IMR-90 (cell line): Measurements from ENCODE around the gene AKNA. TPM values are rescaled to one million over a fixed set of nuclear protein-coding genes. Genes with fewer than 3 reads are reported as not detected.

Experiments used
- ATAC-seq: fragments of 200-7000 bp; cut with Tn5 transposase; 2 replicates; pipeline ENCODE4 v1.9.1; 2020; ENCODE audit warnings: low read depth, mild to moderate bottlenecking, moderate library complexity
- BruUV-seq: library from RNA; stranded (reverse); fragments of 400-500 nt; replicated peaks from 2 replicates; lab custom pipeline; 2021; lab: Mats Ljungman, UMichigan
- CTCF ChIA-PET: fragments of 300-600 bp; formaldehyde crosslinking; extraction: SDS; loops from one replicate; lab custom pipeline; 2021; ENCODE audit warnings: antibody characterized with exemption; lab: Yijun Ruan, JAX
- POLR2A ChIA-PET: fragments of 300-600 bp; sonication (Branson Sonifier 250); formaldehyde crosslinking; loops from one replicate; lab custom pipeline; 2022; ENCODE audit warnings: antibody characterized with exemption; ENCODE audit not compliant: unreplicated experiment; lab: Charles Lee
- DNase-seq: peaks from one replicate; pipeline ENCODE4 v3.0.0; 2013
- H2AFZ ChIP-seq: replicated peaks from 2 replicates; pipeline ENCODE3; 2013; ENCODE audit warnings: low read length, mild to moderate bottlenecking; ENCODE audit not compliant: poor library complexity
- H2AK5ac ChIP-seq: 2 replicates; pipeline ENCODE4 v1.6.1; 2013; ENCODE audit warnings: low read depth, low read length, inconsistent platforms
- H2AK9ac ChIP-seq: replicated peaks from 2 replicates; pipeline ENCODE3; 2013; ENCODE audit warnings: mild to moderate bottlenecking, low read depth, low read length, moderate library complexity; ENCODE audit not compliant: poor library complexity
- H2BK120ac ChIP-seq: 2 replicates; pipeline ENCODE4 v1.6.1; 2013; ENCODE audit warnings: low read depth, low read length, inconsistent platforms
- H2BK15ac ChIP-seq: 3 replicates; pipeline ENCODE4 v1.6.1; 2013; ENCODE audit warnings: low read depth, low read length, inconsistent platforms
- H2BK20ac ChIP-seq: 2 replicates; pipeline ENCODE4 v1.6.1; 2013; ENCODE audit warnings: low read depth, mild to moderate bottlenecking, inconsistent platforms, low read length, moderate library complexity
- H2BK5ac ChIP-seq: 2 replicates; pipeline ENCODE4 v1.6.1; 2013; ENCODE audit warnings: mild to moderate bottlenecking, low read depth, low read length, inconsistent platforms; ENCODE audit not compliant: poor library complexity, severe bottlenecking
- H3K14ac ChIP-seq: replicated peaks from 2 replicates; pipeline ENCODE4 v1.6.1; 2013; ENCODE audit warnings: low read depth, low read length, inconsistent platforms
- H3K18ac ChIP-seq: 2 replicates; pipeline ENCODE4 v1.6.1; 2013; ENCODE audit warnings: low read depth, low read length, control low read depth
- H3K23ac ChIP-seq: 2 replicates; pipeline ENCODE4 v1.6.1; 2013; ENCODE audit warnings: low read depth, low read length, inconsistent platforms
- H3K27ac ChIP-seq: 2 replicates; pipeline ENCODE4 v1.5.1; 2013; ENCODE audit warnings: mild to moderate bottlenecking, control low read depth, low read length; ENCODE audit not compliant: insufficient read depth
- H3K27me3 ChIP-seq: 2 replicates; pipeline ENCODE4 v1.6.1; 2013; ENCODE audit warnings: low read length; ENCODE audit not compliant: control insufficient read depth, insufficient read depth
- H3K36me3 ChIP-seq: 2 replicates; pipeline ENCODE4 v1.6.1; 2013; ENCODE audit warnings: low read length, mixed read lengths; ENCODE audit not compliant: control insufficient read depth, insufficient read depth
- H3K4ac ChIP-seq: 2 replicates; pipeline ENCODE4 v1.6.1; 2013; ENCODE audit warnings: low read depth, low read length, inconsistent platforms
- H3K4me1 ChIP-seq: 2 replicates; pipeline ENCODE4 v1.6.1; 2013; ENCODE audit warnings: low read length, mixed read lengths; ENCODE audit not compliant: control insufficient read depth, insufficient read depth
- H3K4me2 ChIP-seq: 2 replicates; pipeline ENCODE4 v1.6.1; 2013; ENCODE audit warnings: low read depth, mild to moderate bottlenecking, control low read depth, low read length, moderate library complexity
- H3K4me3 ChIP-seq: 2 replicates; pipeline ENCODE4 v1.5.1; 2013; ENCODE audit warnings: low read depth, mild to moderate bottlenecking, control low read depth, low read length, moderate library complexity; ENCODE audit not compliant: insufficient read depth
- H3K56ac ChIP-seq: 2 replicates; pipeline ENCODE4 v1.6.1; 2013; ENCODE audit warnings: low read length, inconsistent platforms; ENCODE audit not compliant: insufficient read depth; ENCODE audit errors: extremely low read depth
- H3K79me1 ChIP-seq, 2 experiments: 2 replicates each; pipeline ENCODE4 v1.6.1; 2013; ENCODE audit warnings: low read length in 2 of 2, inconsistent platforms in 1 of 2, low read depth in 1 of 2
- H3K9ac ChIP-seq: 2 replicates; pipeline ENCODE4 v1.6.1; 2013; ENCODE audit warnings: low read depth, low read length, control low read depth
- H3K9me1 ChIP-seq: 2 replicates; pipeline ENCODE4 v1.6.1; 2013; ENCODE audit warnings: low read length, inconsistent platforms; ENCODE audit not compliant: insufficient read depth
- H3K9me3 ChIP-seq: 2 replicates; pipeline ENCODE4 v1.6.1; 2013; ENCODE audit warnings: low read length; ENCODE audit not compliant: control insufficient read depth, insufficient read depth
- H4K20me1 ChIP-seq: 2 replicates; pipeline ENCODE4 v1.6.1; 2013; ENCODE audit warnings: low read length, inconsistent platforms; ENCODE audit not compliant: insufficient read depth
- H4K5ac ChIP-seq: 2 replicates; pipeline ENCODE4 v1.6.1; 2013; ENCODE audit warnings: mild to moderate bottlenecking, low read depth, low read length, control low read depth
- H4K8ac ChIP-seq, 2 experiments: 2 replicates each; pipeline ENCODE4 v1.6.1; 2013; ENCODE audit warnings: low read depth in 2 of 2, low read length in 2 of 2, control low read depth in 1 of 2, inconsistent platforms in 1 of 2
- H4K91ac ChIP-seq: 2 replicates; pipeline ENCODE4 v1.6.1; 2013; ENCODE audit warnings: low read depth, low read length, inconsistent platforms; ENCODE audit not compliant: insufficient read depth
- BHLHE40 ChIP-seq: fragments of 150-350 bp; IDR thresholded peaks from 2 replicates; pipeline ENCODE4 v1.6.1; 2016; ENCODE audit warnings: mild to moderate bottlenecking, low read depth, low read length
- CHD1 ChIP-seq: IDR thresholded peaks from 2 replicates; pipeline ENCODE4 v1.6.1; 2012; ENCODE audit warnings: low read depth, low read length, improper control_type of control experiment
- FOS ChIP-seq: fragments of 150-350 bp; IDR thresholded peaks from 2 replicates; pipeline ENCODE4 v1.6.1; 2016; ENCODE audit warnings: low read depth, low read length
- MAFK ChIP-seq: IDR thresholded peaks from 2 replicates; pipeline ENCODE4 v1.6.1; 2012; ENCODE audit warnings: low read depth, low read length, improper control_type of control experiment
- MXI1 ChIP-seq: IDR thresholded peaks from 2 replicates; pipeline ENCODE4 v1.6.1; 2012; ENCODE audit warnings: low read depth, mild to moderate bottlenecking, low read length, moderate library complexity, borderline replicate concordance
- NFE2L2 ChIP-seq: fragments of 150-350 bp; IDR thresholded peaks from 2 replicates; pipeline ENCODE4 v1.6.1; 2016; ENCODE audit warnings: low read depth, mild to moderate bottlenecking, low read length
- RAD21 ChIP-seq: IDR thresholded peaks from 2 replicates; pipeline ENCODE4 v1.6.1; 2012; ENCODE audit warnings: low read length, improper control_type of control experiment
- RFX5 ChIP-seq: IDR thresholded peaks from 2 replicates; pipeline ENCODE4 v1.8.0; 2012; ENCODE audit warnings: low read depth, mild to moderate bottlenecking, low read length, moderate library complexity
- WGBS, 2 experiments: methylation state at CpG; one replicate each; pipeline versions ENCODE4 v1.1.5 to v1.1.7; 2013; ENCODE audit warnings: missing lambda C conversion rate in 2 of 2; ENCODE audit not compliant: insufficient read length in 1 of 2; ENCODE audit errors: extremely low coverage in 2 of 2; 5-methylcytosine and 5-hydroxymethylcytosine counted together
- dilution Hi-C: fragments of 300-500 bp; cut with HindIII; formaldehyde crosslinking; loops from one replicate; pipeline ENCODE4 v1.14.3; 2018; ENCODE audit warnings: low sequenced_read_pairs; ENCODE audit not compliant: unreplicated experiment
- in situ Hi-C: fragments of 300-500 bp; cut with MboI; formaldehyde crosslinking; loops from 3 replicates; pipeline ENCODE4 v1.14.3; 2019; ENCODE audit warnings: low sequenced_read_pairs, inconsistent platforms, mixed read lengths
- intact Hi-C: fragments of 100-400 bp; cut with micrococcal nuclease; formaldehyde crosslinking; loops from 2 replicates; pipeline ENCODE4 v1.10.0; 2022
- polyA plus RNA-seq, 3 experiments: library from polyadenylated mRNA; depleted of rRNA; stranded (reverse); fragments of >200 nt; gene quantifications; 2 replicates each; pipeline ENCODE4 v1.2.3, GENCODE V29; 2012; ENCODE audit warnings: low replicate concordance in 1 of 3
- total RNA-seq: library from RNA; depleted of rRNA; stranded (reverse); fragments of >200 nt; gene quantifications from 2 replicates; pipeline ENCODE4 v1.2.3, GENCODE V29; 2012

AKNA gene
- total and polyA plus RNA-seq, 2 of the 4 experiments (the other 2 are of a cell fraction), result 2.7 to 7.3 TPM

DNA sequence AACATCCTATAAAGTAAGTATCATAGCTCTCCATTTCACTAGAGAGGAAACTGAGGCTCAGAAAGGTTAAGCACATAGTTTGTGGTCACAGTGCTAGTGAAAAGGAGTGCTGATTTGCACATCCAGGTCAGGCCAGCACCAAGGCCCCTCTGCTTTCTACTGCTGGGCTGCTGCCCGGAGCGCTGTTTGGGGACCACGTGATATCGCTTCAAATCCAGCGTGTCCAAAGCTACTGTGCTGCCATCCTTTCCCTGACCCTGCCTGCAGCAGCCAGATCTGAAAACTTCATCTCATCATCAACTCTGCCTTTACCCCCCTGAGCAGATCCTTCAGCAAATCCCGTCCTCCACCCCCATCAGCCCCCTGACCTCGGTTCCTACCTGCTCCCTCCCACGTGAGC is 40.7 kb upstream of the AKNA start:
- Histone ChIP-seq H4K5ac (no peak overlapping the region), H3K9me3 (no peaks in the 10 kb centered on the region), H3K4me3 (no peak overlapping the region), H2BK20ac (no peak overlapping the region), H3K9me1 (no peaks in the 10 kb centered on the region), H4K8ac (no peak overlapping the region), H2BK5ac (no peak overlapping the region), H4K91ac (no peak overlapping the region), H3K23ac (no peak overlapping the region), H2AFZ (no peak overlapping the region), H3K9ac (no peak overlapping the region), H3K14ac (no peak overlapping the region), H3K56ac (no peak overlapping the region), H3K27ac (no peak overlapping the region), H3K4me1 (no peaks in the 10 kb centered on the region), H3K18ac (no peak overlapping the region), H3K79me1 (no peaks in the 10 kb centered on the region), H3K4me2 (no peak overlapping the region), H3K4ac (no peak overlapping the region), H2AK9ac (peak overlapping the region; percentile 47), H4K20me1 (no peaks in the 10 kb centered on the region), H2BK120ac (no peak overlapping the region), H3K36me3 (no peaks in the 10 kb centered on the region), H2AK5ac (no peak overlapping the region), H2BK15ac (no peak overlapping the region), H3K27me3 (peaks cover 27% of the 10 kb centered on the region)
- POLR2A ChIA-PET, result no interaction called here
- CTCF ChIA-PET, result interaction anchor here (1.2 kb wide), 1 partner anchor 225 kb away, joined by 4 read pairs; no protein-coding TSS in a partner anchor
- 86% methylated on average over 6 of the region's 8 CpGs; no CpG with 5 or more reads in 1 of the 2 experiments for WGBS, 2 experiments
- DNase-seq (no peak), ATAC-seq (no peak)
- dilution Hi-C loops, result no loop called here
- BruUV-seq, result no TSS peak
- in situ Hi-C loops, result loop anchor here (25.0 kb wide), 1 partner anchor 1084 kb away; no protein-coding TSS in a partner anchor
- TF ChIP-seq NFE2L2, result no peak
- TF ChIP-seq CHD1, result no peak
- TF ChIP-seq RAD21, result no peak
- no peak for TF ChIP-seq RFX5
- no peak for TF ChIP-seq MAFK
- no peak for TF ChIP-seq BHLHE40
- TF ChIP-seq MXI1, result no peak
- TF ChIP-seq FOS, result no peak
- intact Hi-C loops, result no loop called here
